H1 (cell line): Measurements from ENCODE around the gene GRIK1. TPM values are rescaled to one million over a fixed set of nuclear protein-coding genes. Genes with fewer than 3 reads are reported as not detected.

Source experiments
- CTCF ChIA-PET: fragments of 300-600 bp; sonication (Branson Sonifier 250); formaldehyde crosslinking; loops from one replicate; lab custom pipeline; 2021; ENCODE audit not compliant: partially characterized antibody; lab: Charles Lee
- POLR2A ChIA-PET: fragments of 300-600 bp; sonication (Branson Sonifier 250); formaldehyde crosslinking; loops from one replicate; lab custom pipeline; 2021; ENCODE audit warnings: inconsistent platforms; ENCODE audit not compliant: partially characterized antibody; lab: Charles Lee
- DNase-seq, 2 experiments: peaks; one replicate each; pipeline versions ENCODE4 v3.0.0 to v3.0.0-alpha.2; 2010 to 2022; ENCODE audit warnings: low spot score in 2 of 2, low read depth in 1 of 2, mixed read lengths in 1 of 2
- FAIRE-seq: peaks from 2 replicates; lab custom pipeline; 2011; peaks lifted over from hg19 to GRCh38; lab: Jason Lieb, UNC
- H2AFZ ChIP-seq: 2 replicates; pipeline ENCODE4 v1.8.1; 2012; ENCODE audit warnings: low read length, inconsistent platforms
- H2AK5ac ChIP-seq: 2 replicates; pipeline ENCODE4 v1.6.1; 2013; ENCODE audit warnings: low read depth, low read length
- H2BK120ac ChIP-seq: replicated peaks from 2 replicates; pipeline ENCODE3; 2013; ENCODE audit warnings: low read depth, low read length, inconsistent platforms
- H2BK12ac ChIP-seq: 2 replicates; pipeline ENCODE4 v1.6.1; 2013; ENCODE audit warnings: low read depth, low read length
- H2BK15ac ChIP-seq: 2 replicates; pipeline ENCODE4 v1.6.1; 2013; ENCODE audit warnings: low read length
- H2BK20ac ChIP-seq: 2 replicates; pipeline ENCODE4 v1.6.1; 2013; ENCODE audit warnings: low read length
- H2BK5ac ChIP-seq: 2 replicates; pipeline ENCODE4 v1.6.1; 2013; ENCODE audit warnings: low read depth, low read length
- H3K14ac ChIP-seq: 2 replicates; pipeline ENCODE4 v1.6.1; 2013; ENCODE audit warnings: inconsistent platforms; ENCODE audit not compliant: insufficient read length
- H3K18ac ChIP-seq: 2 replicates; pipeline ENCODE4 v1.6.1; 2013; ENCODE audit warnings: low read length; ENCODE audit errors: extremely low read depth
- H3K23ac ChIP-seq: 2 replicates; pipeline ENCODE4 v1.6.1; 2013; ENCODE audit warnings: inconsistent platforms; ENCODE audit not compliant: insufficient read length
- H3K23me2 ChIP-seq: 2 replicates; pipeline ENCODE4 v1.6.1; 2013; ENCODE audit warnings: low read depth, low read length
- H3K27ac ChIP-seq: 2 replicates; pipeline ENCODE4 v1.6.1; 2011; ENCODE audit warnings: low read depth, low read length, inconsistent platforms
- H3K27me3 ChIP-seq, 4 experiments: replicated peaks in 1 of 4; 1 replicate in 1 of 4; 2 replicates in 3 of 4; pipeline versions ENCODE4 v1.6.1 to v1.8.1; 2011 to 2013; ENCODE audit warnings: low read length in 3 of 4, mild to moderate bottlenecking in 3 of 4, inconsistent platforms in 2 of 4, mixed read lengths in 2 of 4, moderate library complexity in 1 of 4; ENCODE audit not compliant: control insufficient read depth in 3 of 4, insufficient read depth in 3 of 4; ENCODE audit errors: extremely low read depth in 1 of 4
- H3K36me3 ChIP-seq, 4 experiments: 2 replicates each; pipeline versions ENCODE4 v1.6.1 to v1.8.1; 2011 to 2013; ENCODE audit warnings: mild to moderate bottlenecking in 4 of 4, low read length in 3 of 4, moderate library complexity in 2 of 4, control low read depth in 1 of 4, inconsistent platforms in 1 of 4; ENCODE audit not compliant: insufficient read depth in 4 of 4, control insufficient read depth in 2 of 4
- H3K4ac ChIP-seq: replicated peaks from 2 replicates; pipeline ENCODE3; 2013; ENCODE audit warnings: low read length, low read depth, mixed read lengths, inconsistent platforms; ENCODE audit not compliant: insufficient read length
- H3K4me1 ChIP-seq, 4 experiments: replicated peaks in 1 of 4; 1 replicate in 1 of 4; 2 replicates in 3 of 4; pipeline versions ENCODE4 v1.6.1 to v1.8.1; 2011 to 2013; ENCODE audit warnings: low read length in 3 of 4, inconsistent platforms in 2 of 4, mixed read lengths in 1 of 4; ENCODE audit not compliant: insufficient read depth in 4 of 4, control insufficient read depth in 3 of 4
- H3K4me2 ChIP-seq, 2 experiments: 2 replicates each; pipeline versions ENCODE4 v1.6.1 to v1.8.1; 2011 to 2013; ENCODE audit warnings: low read depth in 2 of 2, low read length in 2 of 2, control low read depth in 1 of 2, inconsistent platforms in 1 of 2, mild to moderate bottlenecking in 1 of 2; ENCODE audit not compliant: insufficient read depth in 1 of 2
- H3K4me3 ChIP-seq, 4 experiments: fragments of 200-600, 300-600 bp in 1 of 4; sonication (generic), shearing (Covaris generic), sonication (Bioruptor Twin) in 1 of 4; 2 replicates each; pipeline versions ENCODE4 v1.5.1 to v1.8.1; 2011 to 2016; ENCODE audit warnings: low read length in 4 of 4, low read depth in 3 of 4, control low read depth in 2 of 4, inconsistent platforms in 2 of 4, mild to moderate bottlenecking in 2 of 4, mixed read lengths in 1 of 4, moderate library complexity in 1 of 4; ENCODE audit not compliant: insufficient read depth in 2 of 4; ENCODE audit errors: extremely low read depth in 1 of 4
- H3K56ac ChIP-seq: replicated peaks from 2 replicates; pipeline ENCODE3; 2013; ENCODE audit warnings: low read depth, mild to moderate bottlenecking, mixed read lengths, low read length, inconsistent platforms; ENCODE audit not compliant: insufficient read length
- H3K79me1 ChIP-seq: 2 replicates; pipeline ENCODE4 v1.6.1; 2013; ENCODE audit warnings: low read depth, low read length, control low read depth
- H3K79me2 ChIP-seq, 2 experiments: 2 replicates each; pipeline versions ENCODE4 v1.6.1 to v1.8.1; 2012 to 2013; ENCODE audit warnings: low read length in 2 of 2, mild to moderate bottlenecking in 2 of 2, inconsistent platforms in 1 of 2; ENCODE audit not compliant: insufficient read depth in 2 of 2, control insufficient read depth in 1 of 2
- H3K9ac ChIP-seq, 4 experiments: replicated peaks in 1 of 4; 1 replicate in 1 of 4; 2 replicates in 3 of 4; pipeline versions ENCODE4 v1.6.1 to v1.8.1; 2011 to 2013; ENCODE audit warnings: low read depth in 3 of 4, low read length in 3 of 4, control low read depth in 2 of 4, mild to moderate bottlenecking in 2 of 4, moderate library complexity in 2 of 4, inconsistent platforms in 1 of 4; ENCODE audit errors: extremely low read depth in 1 of 4
- H3K9me3 ChIP-seq, 2 experiments: 2 replicates each; pipeline versions ENCODE4 v1.6.1 to v1.8.1; 2012 to 2013; ENCODE audit warnings: mild to moderate bottlenecking in 2 of 2, moderate library complexity in 2 of 2, control low read depth in 1 of 2, inconsistent platforms in 1 of 2, low read depth in 1 of 2, low read length in 1 of 2, mixed read lengths in 1 of 2; ENCODE audit not compliant: insufficient read depth in 2 of 2
- H4K20me1 ChIP-seq, 2 experiments: replicated peaks in 1 of 2; 2 replicates each; pipeline versions ENCODE3 to v1.8.1; 2011 to 2013; ENCODE audit warnings: inconsistent platforms in 2 of 2, low read length in 2 of 2, mild to moderate bottlenecking in 1 of 2; ENCODE audit not compliant: insufficient read depth in 2 of 2, control insufficient read depth in 1 of 2
- H4K5ac ChIP-seq: 2 replicates; pipeline ENCODE4 v1.6.1; 2013; ENCODE audit warnings: low read length, low read depth, mixed read lengths, inconsistent platforms; ENCODE audit not compliant: insufficient read length
- H4K8ac ChIP-seq: 2 replicates; pipeline ENCODE4 v1.8.0; 2013; ENCODE audit warnings: mild to moderate bottlenecking, moderate library complexity, low read length, inconsistent platforms; ENCODE audit not compliant: insufficient read depth; ENCODE audit errors: extremely low read depth
- H4K91ac ChIP-seq: replicated peaks from 2 replicates; pipeline ENCODE3; 2013; ENCODE audit warnings: low read length, mixed read lengths, inconsistent platforms; ENCODE audit not compliant: insufficient read length
- CEBPB ChIP-seq: IDR thresholded peaks from 2 replicates; pipeline ENCODE4 v1.6.1; 2012; ENCODE audit warnings: low read depth, low read length
- CHD1 ChIP-seq: IDR thresholded peaks from 2 replicates; pipeline ENCODE4 v1.6.1; 2012; ENCODE audit warnings: low read depth, low read length, improper control_type of control experiment
- GABPA ChIP-seq: IDR thresholded peaks from 2 replicates; pipeline ENCODE4 v1.6.1; 2011; ENCODE audit warnings: mild to moderate bottlenecking, low read length, moderate library complexity, borderline replicate concordance; ENCODE audit not compliant: insufficient read depth
- GTF2F1 ChIP-seq: IDR thresholded peaks from 2 replicates; pipeline ENCODE4 v1.6.1; 2012; ENCODE audit warnings: low read depth, low read length, improper control_type of control experiment, borderline replicate concordance
- JUND ChIP-seq: IDR thresholded peaks from 2 replicates; pipeline ENCODE4 v1.6.1; 2011; ENCODE audit warnings: mild to moderate bottlenecking, improper control_type of control experiment, low read length
- MAFK ChIP-seq: IDR thresholded peaks from 2 replicates; pipeline ENCODE4 v1.6.1; 2012; ENCODE audit warnings: low read depth, mild to moderate bottlenecking, improper control_type of control experiment, low read length
- POU5F1 ChIP-seq: IDR thresholded peaks from 2 replicates; pipeline ENCODE4 v1.6.1; 2011; ENCODE audit warnings: low read depth, mild to moderate bottlenecking, low read length, moderate library complexity
- RNF2 ChIP-seq: fragments of 200-900, 300-1000 bp; sonication (generic); IDR thresholded peaks from 2 replicates; pipeline ENCODE4 v1.7.1; 2016; ENCODE audit warnings: borderline replicate concordance, low read depth, mild to moderate bottlenecking, antibody characterized with exemption, low read length; ENCODE audit not compliant: poor library complexity, severe bottlenecking; ENCODE audit errors: missing control alignments
- SRF ChIP-seq: IDR thresholded peaks from 2 replicates; pipeline ENCODE4 v1.6.1; 2011; ENCODE audit warnings: mild to moderate bottlenecking, low read depth, low read length, moderate library complexity
- TAF1 ChIP-seq: IDR thresholded peaks from 2 replicates; pipeline ENCODE4 v1.6.1; 2011; ENCODE audit warnings: mild to moderate bottlenecking, low read depth, low read length
- TAF7 ChIP-seq: optimal IDR thresholded peaks from 2 replicates; pipeline ENCODE3; 2011; ENCODE audit warnings: low read depth, mild to moderate bottlenecking, inconsistent platforms, low read length, moderate library complexity, borderline replicate concordance
- polyA plus RNA-seq, 7 experiments: library from polyadenylated mRNA; depleted of rRNA in 3 of 7; stranded (reverse) in 5 of 7; unstranded in 2 of 7; fragments of >200 nt in 5 of 7; fragments of 200-250 nt in 2 of 7; gene quantifications; 1 replicate in 5 of 7; 2 replicates in 1 of 7; 4 replicates in 1 of 7; pipeline versions ENCODE4 v1.2.1 to v1.2.3, GENCODE V29; 2011 to 2013; ENCODE audit warnings: missing spikeins in 2 of 7, mixed read lengths in 2 of 7
- total RNA-seq: library from RNA; stranded (reverse); fragmentation: NEBNext Ultra II Directional; extraction: Animal tissue kit (Norgen Biotek cat#: 25700); gene quantifications from 2 replicates; pipeline ENCODE4 v1.2.1, GENCODE V29; 2021

The GRIK1 gene
- total and polyA plus RNA-seq, 2 of the 8 experiments (the other 6 are each of a cell fraction or from before 2014, with no cell fraction given): 0.11 to 0.32 TPM

- no peak overlapping the region for H3K4me2 ChIP-seq
- TF ChIP-seq CHD1 (no peak), MAFK (no peak), GABPA (no peak), POU5F1 (no peak), RNF2 (no peak), SRF (no peak), TAF7 (no peak), TAF1 (no peak), JUND (no peak), GTF2F1 (no peak), CEBPB (no peak)
- H2BK12ac ChIP-seq: no peak overlapping the region
- H2BK120ac ChIP-seq: no peak overlapping the region
- no peak overlapping the region for H3K14ac ChIP-seq
- H3K79me2 ChIP-seq: no peaks in the 10 kb centered on the region
- H3K9me3 ChIP-seq: no peaks in the 10 kb centered on the region
- no peaks in the 10 kb centered on the region for H3K36me3 ChIP-seq
- H3K56ac ChIP-seq: no peak overlapping the region
- no peak overlapping the region for H3K4ac ChIP-seq
- no peak overlapping the region for H3K4me3 ChIP-seq
- no peak overlapping the region for H3K9ac ChIP-seq
- DNase-seq (no peak), FAIRE-seq (no peak)
- no peak overlapping the region for H4K8ac ChIP-seq
- H3K23me2 ChIP-seq: no peaks in the 10 kb centered on the region
- no peaks in the 10 kb centered on the region for H3K79me1 ChIP-seq
- H2AFZ ChIP-seq: peak overlapping the region; percentile 62; the same call in 1 of the 2 replicates
- CTCF ChIA-PET: interaction anchor here (0.6 kb wide), 1 partner anchor 63 kb away, joined by 3 read pairs; no protein-coding TSS in a partner anchor
- H2AK5ac ChIP-seq: no peak overlapping the region
- no peak overlapping the region for H4K91ac ChIP-seq
- POLR2A ChIA-PET: no interaction called here
- no peak overlapping the region for H3K18ac ChIP-seq
- H3K4me1 ChIP-seq: peaks cover 0 to 2% (median 0%) of the 10 kb centered on the region in 4 experiments; a peak in 1 of 7 replicates
- H3K23ac ChIP-seq: no peak overlapping the region
- no peaks in the 10 kb centered on the region for H3K27me3 ChIP-seq
- no peaks in the 10 kb centered on the region for H4K20me1 ChIP-seq
- H4K5ac ChIP-seq: no peak overlapping the region
- no peak overlapping the region for H2BK15ac ChIP-seq
- H2BK5ac ChIP-seq: no peak overlapping the region
- no peak overlapping the region for H2BK20ac ChIP-seq
- no peak overlapping the region for H3K27ac ChIP-seq
These were observed 213.8 kb downstream of the GRIK1 start for GRCh38 chr21:29726044-29726443.
